DOHH2 (cell line): ENCODE results near the gene IPCEF1.

Experiments
- H3F3A ChIP-seq: fragments of 200-600 bp; sonication (generic), shearing (Covaris generic); 2 replicates; pipeline ENCODE4 v1.6.0; 2016; ENCODE audit warnings: antibody characterized with exemption, mild to moderate bottlenecking; ENCODE audit not compliant: control insufficient read depth, insufficient read depth
- H3K27ac ChIP-seq: fragments of 200-600 bp; sonication (generic); 2 replicates; pipeline ENCODE4 v1.5.1; 2014; ENCODE audit warnings: low read depth, mild to moderate bottlenecking, low read length, moderate library complexity
- H3K27me3 ChIP-seq: fragments of 200-600 bp; sonication (generic); 2 replicates; pipeline ENCODE4 v1.6.1; 2014; ENCODE audit warnings: mild to moderate bottlenecking, low read length, mixed read lengths; ENCODE audit not compliant: control insufficient read depth
- H3K36me3 ChIP-seq: fragments of 200-600 bp; sonication (generic); 2 replicates; pipeline ENCODE4 v1.6.1; 2014; ENCODE audit warnings: mild to moderate bottlenecking, low read length, moderate library complexity, mixed read lengths; ENCODE audit not compliant: control insufficient read depth
- H3K4me1 ChIP-seq: fragments of 200-600 bp; sonication (generic); 2 replicates; pipeline ENCODE4 v1.6.1; 2014; ENCODE audit warnings: mild to moderate bottlenecking, low read length, mixed read lengths; ENCODE audit not compliant: control insufficient read depth
- H3K4me2 ChIP-seq: fragments of 200-600 bp; sonication (generic); 2 replicates; pipeline ENCODE4 v1.6.0; 2014; ENCODE audit warnings: mild to moderate bottlenecking, low read length, moderate library complexity
- H3K4me3 ChIP-seq: fragments of 200-600 bp; sonication (generic); 2 replicates; pipeline ENCODE4 v1.5.1; 2014; ENCODE audit warnings: mild to moderate bottlenecking, low read length, mixed read lengths
- H3K79me2 ChIP-seq: fragments of 200-600 bp; sonication (generic); 2 replicates; pipeline ENCODE4 v1.6.1; 2014; ENCODE audit warnings: mild to moderate bottlenecking, low read length, mixed read lengths; ENCODE audit not compliant: control insufficient read depth
- H3K9me2 ChIP-seq: fragments of 200-600 bp; sonication (generic); replicated peaks from 2 replicates; pipeline ENCODE4 v1.6.1; 2014; ENCODE audit warnings: mild to moderate bottlenecking, low read length, mixed read lengths; ENCODE audit not compliant: control insufficient read depth
- H3K9me3 ChIP-seq: fragments of 200-600 bp; sonication (generic); 2 replicates; pipeline ENCODE4 v1.6.1; 2014; ENCODE audit warnings: antibody characterized with exemption, low read length, mixed read lengths; ENCODE audit not compliant: control insufficient read depth, insufficient read depth
- H4K20me1 ChIP-seq: fragments of 200-600 bp; sonication (generic); 2 replicates; pipeline ENCODE4 v1.6.0; 2014; ENCODE audit warnings: low read depth, mild to moderate bottlenecking, antibody characterized with exemption, low read length, moderate library complexity; ENCODE audit not compliant: control insufficient read depth, insufficient read depth
- CTCF ChIP-seq: fragments of 200-600 bp; sonication (generic); IDR thresholded peaks from one replicate; pipeline ENCODE4 v1.5.1; 2014; ENCODE audit warnings: antibody characterized with exemption, mild to moderate bottlenecking, low read depth, low read length; ENCODE audit not compliant: poor library complexity, severe bottlenecking
- EZH2phosphoT487 ChIP-seq: fragments of 200-600 bp; sonication (generic); IDR thresholded peaks from 2 replicates; pipeline ENCODE4 v1.6.1; 2017; ENCODE audit warnings: borderline replicate concordance, mild to moderate bottlenecking, antibody characterized with exemption, low read length, moderate library complexity, mixed read lengths

The IPCEF1 gene

GRCh38 chr6:154361476-154361875, 4.9 kb upstream of the IPCEF1 start:
- no peaks in the 10 kb centered on the region for H3K9me2 ChIP-seq
- H3K9me3 ChIP-seq = no peaks in the 10 kb centered on the region
- H3K27me3 ChIP-seq = no peaks in the 10 kb centered on the region
- no peak overlapping the region for H3K4me3 ChIP-seq
- no peaks in the 10 kb centered on the region for H4K20me1 ChIP-seq
- H3K79me2 ChIP-seq = no peaks in the 10 kb centered on the region
- peaks cover 5% of the 10 kb centered on the region for H3K4me1 ChIP-seq
- no peak overlapping the region for H3K27ac ChIP-seq
- no peaks in the 10 kb centered on the region for H3K36me3 ChIP-seq
- no peaks in the 10 kb centered on the region for H3F3A ChIP-seq
- TF ChIP-seq CTCF = no peak
- no peak for TF ChIP-seq EZH2phosphoT487
- no peak overlapping the region for H3K4me2 ChIP-seq

GRCh38 chr6:154360476-154360875, 3.9 kb upstream of the IPCEF1 start:
- Histone ChIP-seq H3K27me3 (no peaks in the 10 kb centered on the region), H3K4me2 (no peak overlapping the region), H3K4me1 (peaks cover 9% of the 10 kb centered on the region), H3K9me3 (no peaks in the 10 kb centered on the region), H4K20me1 (no peaks in the 10 kb centered on the region), H3K9me2 (no peaks in the 10 kb centered on the region), H3F3A (no peaks in the 10 kb centered on the region), H3K4me3 (no peak overlapping the region), H3K36me3 (no peaks in the 10 kb centered on the region), H3K27ac (no peak overlapping the region), H3K79me2 (no peaks in the 10 kb centered on the region)
- TF ChIP-seq CTCF (no peak), EZH2phosphoT487 (no peak)

- H3K4me1 ChIP-seq = peaks cover 9% of the 10 kb centered on the region
- TF ChIP-seq EZH2phosphoT487 = no peak
- no peak for TF ChIP-seq CTCF
- no peak overlapping the region for H3K4me3 ChIP-seq
- no peaks in the 10 kb centered on the region for H3K27me3 ChIP-seq
- H3K36me3 ChIP-seq = no peaks in the 10 kb centered on the region
- H3K27ac ChIP-seq = no peak overlapping the region
- no peaks in the 10 kb centered on the region for H3K79me2 ChIP-seq
- H3K4me2 ChIP-seq = no peak overlapping the region
- H3K9me3 ChIP-seq = no peaks in the 10 kb centered on the region
- H3K9me2 ChIP-seq = no peaks in the 10 kb centered on the region
- H4K20me1 ChIP-seq = no peaks in the 10 kb centered on the region
- H3F3A ChIP-seq = no peaks in the 10 kb centered on the region
Measured at GRCh38 chr6:154359679-154360078, 3.1 kb upstream of the IPCEF1 start.

GRCh38 chr6:154359161-154359574, 2.6 kb upstream of the IPCEF1 start:
- Histone ChIP-seq H3K4me2 (no peak overlapping the region), H3K27ac (no peak overlapping the region), H3F3A (no peaks in the 10 kb centered on the region), H3K27me3 (no peaks in the 10 kb centered on the region; the same call in 1 of the 2 replicates), H3K79me2 (no peaks in the 10 kb centered on the region), H3K9me3 (no peaks in the 10 kb centered on the region), H3K36me3 (no peaks in the 10 kb centered on the region), H3K4me3 (no peak overlapping the region), H3K9me2 (no peaks in the 10 kb centered on the region), H3K4me1 (peaks cover 9% of the 10 kb centered on the region), H4K20me1 (no peaks in the 10 kb centered on the region)
- TF ChIP-seq CTCF (no peak), EZH2phosphoT487 (no peak)
